GM21423 (cell line): ENCODE data around the gene ZNG1B.
"Not testable (repeated sequence)": the region's sequence is repeated elsewhere in the genome, so short reads cannot be mapped to it uniquely, and the experiment has no call there.

Source experiments
- ATAC-seq: cut with Tn5 transposase; IDR thresholded peaks from one replicate; pipeline ENCODE4 v1.9.1; 2021; ENCODE audit warnings: mild to moderate bottlenecking, moderate library complexity; ENCODE audit not compliant: unreplicated experiment

Gene ZNG1B

DNA sequence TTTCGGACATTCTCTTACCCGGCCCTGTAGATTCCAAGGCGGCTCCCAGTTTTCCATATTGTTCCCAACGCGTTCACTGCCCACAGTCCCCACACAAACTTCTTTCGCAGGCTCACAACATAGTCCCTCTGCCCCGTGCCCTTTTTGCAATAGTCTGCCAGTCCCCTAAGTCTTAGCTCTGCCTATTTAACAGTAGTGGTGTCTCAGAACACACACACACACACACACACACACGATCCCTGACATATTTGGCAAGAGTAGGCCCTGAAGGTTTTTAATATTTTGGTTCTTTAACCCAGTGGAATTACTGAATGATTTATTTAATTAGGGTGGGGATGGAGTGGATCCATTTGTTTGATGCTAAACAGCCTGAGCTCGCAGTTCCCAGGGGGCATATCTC is 105.0 kb downstream of the ZNG1B start:
- not testable (repeated sequence) for ATAC-seq
